H1 (cell line): ENCODE results near the gene SPOPL. TPM values are rescaled to one million over a fixed set of nuclear protein-coding genes. Genes with fewer than 3 reads are reported as not detected.

Experiments
- RBBP5 ChIP-seq: IDR thresholded peaks from 2 replicates; pipeline ENCODE4 v1.7.1; 2012; ENCODE audit warnings: low read depth, mild to moderate bottlenecking, inconsistent platforms, low read length, moderate library complexity, borderline replicate concordance
- polyA plus RNA-seq, 7 experiments: library from polyadenylated mRNA; depleted of rRNA in 3 of 7; stranded (reverse) in 5 of 7; unstranded in 2 of 7; fragments of >200 nt in 5 of 7; fragments of 200-250 nt in 2 of 7; gene quantifications; 1 replicate in 5 of 7; 2 replicates in 1 of 7; 4 replicates in 1 of 7; pipeline versions ENCODE4 v1.2.1 to v1.2.3, GENCODE V29; 2011 to 2013; ENCODE audit warnings: missing spikeins in 2 of 7, mixed read lengths in 2 of 7
- total RNA-seq: library from RNA; stranded (reverse); fragmentation: NEBNext Ultra II Directional; extraction: Animal tissue kit (Norgen Biotek cat#: 25700); gene quantifications from 2 replicates; pipeline ENCODE4 v1.2.1, GENCODE V29; 2021

The SPOPL gene
- total and polyA plus RNA-seq, 2 of the 8 experiments (the other 6 are each of a cell fraction or from before 2014, with no cell fraction given) = 1.9 to 14.5 TPM

DNA sequence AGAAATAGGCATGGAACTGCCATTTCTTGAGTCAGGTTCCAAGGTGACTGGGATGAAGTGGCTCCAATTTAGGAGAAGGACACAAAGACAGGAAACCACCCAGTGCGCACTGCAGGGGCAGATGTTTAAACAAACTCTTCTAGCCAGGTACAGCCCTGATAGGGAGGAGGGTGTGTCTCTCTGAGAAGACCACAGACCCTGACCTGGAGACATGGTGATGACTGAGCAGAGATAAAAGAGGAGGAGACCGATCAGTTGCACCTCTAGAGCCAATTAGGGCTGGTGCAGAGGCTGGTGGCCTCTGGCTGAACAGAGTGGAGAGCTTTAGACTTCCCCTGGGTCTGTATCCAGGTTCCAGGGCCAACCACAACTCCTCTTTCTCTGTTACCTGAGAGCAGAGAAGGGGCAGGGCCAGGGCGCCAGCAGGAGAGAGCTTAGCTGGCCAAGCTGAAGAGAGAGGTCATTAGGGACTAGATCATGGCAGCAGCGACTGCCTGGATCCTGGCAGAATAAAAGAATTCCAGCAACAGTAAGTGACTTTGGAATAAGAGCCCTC is 5.4 kb upstream of the SPOPL start (continued):
- no peak for TF ChIP-seq RBBP5
- TF ChIP-seq, all 59 proteins: peak for 0
